ENCODE results near the gene INPPL1. TPM values are rescaled to one million over a fixed set of nuclear protein-coding genes. Genes with fewer than 3 reads are reported as not detected.
A peak's percentile ranks its signal among the peaks of the same experiment; 100 is the strongest.
"Not testable (repeated sequence)": the region's sequence is repeated elsewhere in the genome, so short reads cannot be mapped to it uniquely, and the experiment has no call there.

INPPL1 gene
- total RNA-seq, 1 experiment from 2014 or later, result 30.8 TPM

GRCh38 chr11:72254299-72254993, 29.9 kb downstream of the INPPL1 start:
- in situ Hi-C loops (cut with HindIII; ENCODE audit: low pct_unique_long_range_greater_than_20kb, low sequenced_read_pairs), result no loop called here
- no peak for DNase-seq (ENCODE audit: low read depth)

- DNase-seq (ENCODE audit: low read depth), result no peak
- in situ Hi-C loops (cut with HindIII; ENCODE audit: low pct_unique_long_range_greater_than_20kb, low sequenced_read_pairs), result no loop called here
Measured at GRCh38 chr11:72257570-72257969, 33.0 kb downstream of the INPPL1 start.

GRCh38 chr11:72259490-72259889, 34.9 kb downstream of the INPPL1 start:
- no peak for DNase-seq (ENCODE audit: low read depth)
- in situ Hi-C loops (cut with HindIII; ENCODE audit: low pct_unique_long_range_greater_than_20kb, low sequenced_read_pairs), result no loop called here

- no peak for DNase-seq (ENCODE audit: low read depth)
- in situ Hi-C loops (cut with HindIII; ENCODE audit: low pct_unique_long_range_greater_than_20kb, low sequenced_read_pairs), result no loop called here
Measured at GRCh38 chr11:72260574-72260973, 36.0 kb downstream of the INPPL1 start.

- peak; percentile 17 for DNase-seq (ENCODE audit: low read depth)
- in situ Hi-C loops (cut with HindIII; ENCODE audit: low pct_unique_long_range_greater_than_20kb, low sequenced_read_pairs), result no loop called here
Measured at GRCh38 chr11:72263361-72263760, 38.8 kb downstream of the INPPL1 start.

GRCh38 chr11:72265951-72266350, 41.4 kb downstream of the INPPL1 start:
- DNase-seq (ENCODE audit: low read depth), result no peak
- in situ Hi-C loops (cut with HindIII; ENCODE audit: low pct_unique_long_range_greater_than_20kb, low sequenced_read_pairs), result no loop called here

GRCh38 chr11:72266960-72267359, 42.4 kb downstream of the INPPL1 start:
- in situ Hi-C loops (cut with HindIII; ENCODE audit: low pct_unique_long_range_greater_than_20kb, low sequenced_read_pairs); DNase-seq (ENCODE audit: low read depth): not testable (repeated sequence)

- DNase-seq (ENCODE audit: low read depth), result no peak
- in situ Hi-C loops (cut with HindIII; ENCODE audit: low pct_unique_long_range_greater_than_20kb, low sequenced_read_pairs), result no loop called here
Measured at GRCh38 chr11:72267956-72268617, 43.5 kb downstream of the INPPL1 start.

GRCh38 chr11:72271980-72272379, 47.4 kb downstream of the INPPL1 start:
- in situ Hi-C loops (cut with HindIII; ENCODE audit: low pct_unique_long_range_greater_than_20kb, low sequenced_read_pairs), result no loop called here
- DNase-seq (ENCODE audit: low read depth), result no peak

- DNase-seq (ENCODE audit: low read depth), result no peak
- in situ Hi-C loops (cut with HindIII; ENCODE audit: low pct_unique_long_range_greater_than_20kb, low sequenced_read_pairs), result no loop called here
Measured at GRCh38 chr11:72274435-72274834, 49.9 kb downstream of the INPPL1 start.

GRCh38 chr11:72278905-72279304, 54.3 kb downstream of the INPPL1 start:
- DNase-seq (ENCODE audit: low read depth), result peak; percentile 9
- in situ Hi-C loops (cut with HindIII; ENCODE audit: low pct_unique_long_range_greater_than_20kb, low sequenced_read_pairs), result no loop called here

GRCh38 chr11:72280037-72280436, 55.5 kb downstream of the INPPL1 start:
- in situ Hi-C loops (cut with HindIII; ENCODE audit: low pct_unique_long_range_greater_than_20kb, low sequenced_read_pairs), result no loop called here
- DNase-seq (ENCODE audit: low read depth), result no peak

GRCh38 chr11:72280726-72281315, 56.3 kb downstream of the INPPL1 start:
- no peak for DNase-seq (ENCODE audit: low read depth)
- in situ Hi-C loops (cut with HindIII; ENCODE audit: low pct_unique_long_range_greater_than_20kb, low sequenced_read_pairs), result no loop called here

- in situ Hi-C loops (cut with HindIII; ENCODE audit: low pct_unique_long_range_greater_than_20kb, low sequenced_read_pairs), result no loop called here
Measured at GRCh38 chr11:72283947-72284346, 59.4 kb downstream of the INPPL1 start.

GRCh38 chr11:72287293-72287692, 62.7 kb downstream of the INPPL1 start:
- in situ Hi-C loops (cut with HindIII; ENCODE audit: low pct_unique_long_range_greater_than_20kb, low sequenced_read_pairs), result no loop called here
- DNase-seq (ENCODE audit: low read depth), result no peak

More at GRCh38 chr11:72283947-72284346, 59.4 kb downstream of the INPPL1 start:
- no peak for DNase-seq (ENCODE audit: low read depth)

Other genes starting within 250 kb of the INPPL1 start
- gene IL18BP, start 225.9 kb upstream of the INPPL1 start, total RNA-seq (2014; rRNA removed; shearing (Covaris generic); ENCODE audit: low replicate concordance), result 1.0 and 4.3 TPM in 2 replicates
- gene NUMA1, start 144.2 kb upstream of the INPPL1 start, total RNA-seq (2014; rRNA removed; shearing (Covaris generic); ENCODE audit: low replicate concordance), result 73.8 and 81.0 TPM in 2 replicates
- gene LRRC51, start 143.9 kb upstream of the INPPL1 start, total RNA-seq (2014; rRNA removed; shearing (Covaris generic); ENCODE audit: low replicate concordance), result 9.4 and 14.9 TPM in 2 replicates
- gene LAMTOR1, start 121.5 kb upstream of the INPPL1 start, total RNA-seq (2014; rRNA removed; shearing (Covaris generic); ENCODE audit: low replicate concordance), result 90.8 and 117 TPM in 2 replicates
- not detected in 2 replicates for gene TOMT, start 118.8 kb upstream of the INPPL1 start, total RNA-seq (2014; rRNA removed; shearing (Covaris generic); ENCODE audit: low replicate concordance)
- 29.1 and 35.5 TPM in 2 replicates for gene ANAPC15, start 112.1 kb upstream of the INPPL1 start, total RNA-seq (2014; rRNA removed; shearing (Covaris generic); ENCODE audit: low replicate concordance)
- not detected in 2 replicates for gene FOLR3, start 89.0 kb upstream of the INPPL1 start, total RNA-seq (2014; rRNA removed; shearing (Covaris generic); ENCODE audit: low replicate concordance)
- 7.3 and 8.4 TPM in 2 replicates for gene FOLR1, start 32.6 kb upstream of the INPPL1 start, total RNA-seq (2014; rRNA removed; shearing (Covaris generic); ENCODE audit: low replicate concordance)
- gene FOLR2, start 8.0 kb upstream of the INPPL1 start, total RNA-seq (2014; rRNA removed; shearing (Covaris generic); ENCODE audit: low replicate concordance), result not detected in 2 replicates
- gene PHOX2A, start 19.4 kb downstream of the INPPL1 start, total RNA-seq (2014; rRNA removed; shearing (Covaris generic); ENCODE audit: low replicate concordance), result not detected in 2 replicates
- gene CLPB, start 209.8 kb downstream of the INPPL1 start, total RNA-seq (2014; rRNA removed; shearing (Covaris generic); ENCODE audit: low replicate concordance), result 15.2 and 16.7 TPM in 2 replicates